Measurements from ENCODE around the gene ITIH5.

ITIH5 gene

DNA sequence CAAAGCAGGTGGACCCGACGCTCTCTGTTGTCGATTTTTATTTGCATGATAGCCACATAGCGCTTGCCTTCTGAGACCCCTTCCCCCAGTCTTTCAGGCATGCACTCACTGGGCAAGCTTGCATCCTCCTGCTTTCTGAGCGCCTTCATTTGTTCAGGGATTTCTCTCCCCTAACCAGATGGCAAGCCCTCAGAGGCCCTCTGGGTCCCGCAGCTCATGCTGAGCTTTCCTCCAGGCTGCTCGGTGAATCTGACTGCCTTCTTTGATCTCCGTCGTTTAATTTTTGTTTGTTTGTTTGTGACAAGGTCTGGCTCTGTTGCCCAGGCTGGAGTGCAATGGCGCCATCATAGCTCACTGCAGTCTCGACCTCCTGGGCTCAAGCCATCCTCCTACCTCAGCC, 58.8 kb downstream of the ITIH5 start:
- TF ChIP-seq, protein P1, sequence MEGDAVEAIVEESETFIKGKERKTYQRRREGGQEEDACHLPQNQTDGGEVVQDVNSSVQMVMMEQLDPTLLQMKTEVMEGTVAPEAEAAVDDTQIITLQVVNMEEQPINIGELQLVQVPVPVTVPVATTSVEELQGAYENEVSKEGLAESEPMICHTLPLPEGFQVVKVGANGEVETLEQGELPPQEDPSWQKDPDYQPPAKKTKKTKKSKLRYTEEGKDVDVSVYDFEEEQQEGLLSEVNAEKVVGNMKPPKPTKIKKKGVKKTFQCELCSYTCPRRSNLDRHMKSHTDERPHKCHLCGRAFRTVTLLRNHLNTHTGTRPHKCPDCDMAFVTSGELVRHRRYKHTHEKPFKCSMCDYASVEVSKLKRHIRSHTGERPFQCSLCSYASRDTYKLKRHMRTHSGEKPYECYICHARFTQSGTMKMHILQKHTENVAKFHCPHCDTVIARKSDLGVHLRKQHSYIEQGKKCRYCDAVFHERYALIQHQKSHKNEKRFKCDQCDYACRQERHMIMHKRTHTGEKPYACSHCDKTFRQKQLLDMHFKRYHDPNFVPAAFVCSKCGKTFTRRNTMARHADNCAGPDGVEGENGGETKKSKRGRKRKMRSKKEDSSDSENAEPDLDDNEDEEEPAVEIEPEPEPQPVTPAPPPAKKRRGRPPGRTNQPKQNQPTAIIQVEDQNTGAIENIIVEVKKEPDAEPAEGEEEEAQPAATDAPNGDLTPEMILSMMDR (IDR thresholded peaks at IDR 0.05; ENCODE audit: borderline replicate concordance, insufficient read depth, low read depth, low read length), result no peak
- no peak overlapping the region for H3K4me3 ChIP-seq (ENCODE audit: low read depth, low read length)

DNA sequence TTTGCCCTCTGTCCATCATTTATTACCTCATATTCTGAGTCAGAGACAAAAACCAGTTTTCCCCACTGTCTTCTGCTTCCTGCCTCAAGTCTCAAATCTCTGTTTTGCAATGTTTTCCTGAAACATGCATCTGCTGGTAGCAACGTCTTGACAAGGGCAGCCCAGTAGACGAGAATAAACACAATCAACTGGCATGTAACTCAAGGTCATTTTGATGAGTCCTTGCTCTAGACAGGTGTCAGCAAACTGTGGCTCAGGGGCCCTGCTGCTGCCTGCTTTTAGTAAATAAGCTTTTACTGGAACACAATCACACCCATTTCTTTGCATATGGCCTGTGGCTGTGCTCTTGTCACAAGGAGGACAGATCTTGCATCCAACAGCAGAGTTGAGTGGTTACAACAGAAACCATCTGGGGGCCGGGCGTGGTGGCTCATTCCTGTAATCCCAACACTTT, 59.8 kb downstream of the ITIH5 start:
- no peak overlapping the region for H3K4me3 ChIP-seq (ENCODE audit: low read depth, low read length)
- TF ChIP-seq, protein P1 (IDR thresholded peaks at IDR 0.05; ENCODE audit: borderline replicate concordance, insufficient read depth, low read depth, low read length), result no peak

GRCh38 chr10:7605565-7606295, 61.0 kb downstream of the ITIH5 start:
- no peak overlapping the region for H3K4me3 ChIP-seq (ENCODE audit: low read depth, low read length)
- TF ChIP-seq, protein P1 (IDR thresholded peaks at IDR 0.05; ENCODE audit: borderline replicate concordance, insufficient read depth, low read depth, low read length), result no peak

DNA sequence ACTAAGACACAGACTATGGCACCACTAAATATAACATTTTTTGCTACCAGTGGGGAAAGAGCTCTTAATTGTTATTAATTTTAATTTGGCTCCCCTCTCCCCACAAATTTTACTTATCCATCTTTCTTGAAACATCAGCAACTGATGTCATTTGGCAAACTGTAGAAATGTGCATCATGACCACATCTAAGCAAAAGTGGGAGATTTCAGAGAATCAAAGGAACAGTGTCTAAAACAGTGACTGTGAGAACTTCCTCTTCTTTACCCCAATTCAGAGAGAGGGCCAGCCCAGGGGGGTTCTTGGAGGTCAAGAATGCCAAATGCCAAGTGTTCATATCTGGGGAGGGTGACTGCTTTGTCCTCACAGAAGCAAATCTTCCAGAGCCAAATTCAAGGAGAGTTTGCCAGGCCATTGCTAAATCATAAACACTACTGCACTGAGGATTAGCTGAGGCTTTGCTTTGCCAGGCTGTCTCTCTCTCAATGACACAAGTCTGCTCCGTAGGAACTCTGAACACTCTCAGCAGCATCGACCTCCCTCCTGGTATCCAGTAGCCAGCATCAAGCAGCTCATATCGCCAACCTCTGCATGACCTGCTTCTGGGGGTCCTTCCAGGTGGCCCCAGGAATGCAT, 65.6 kb downstream of the ITIH5 start:
- TF ChIP-seq, protein P1 (IDR thresholded peaks at IDR 0.05; ENCODE audit: borderline replicate concordance, insufficient read depth, low read depth, low read length), result no peak
- H3K4me3 ChIP-seq (ENCODE audit: low read depth, low read length), result no peak overlapping the region

GRCh38 chr10:7598771-7599170, 68.0 kb downstream of the ITIH5 start:
- TF ChIP-seq, protein P1 (IDR thresholded peaks at IDR 0.05; ENCODE audit: borderline replicate concordance, insufficient read depth, low read depth, low read length), result no peak

GRCh38 chr10:7596356-7596755, 70.4 kb downstream of the ITIH5 start:
- TF ChIP-seq, protein P1 (IDR thresholded peaks at IDR 0.05; ENCODE audit: borderline replicate concordance, insufficient read depth, low read depth, low read length), result no peak
- H3K4me3 ChIP-seq (ENCODE audit: low read depth, low read length), result no peak overlapping the region

More at GRCh38 chr10:7598771-7599170, 68.0 kb downstream of the ITIH5 start:
- H3K4me3 ChIP-seq (ENCODE audit: low read depth, low read length), result no peak overlapping the region

- TF ChIP-seq, protein P1 (IDR thresholded peaks at IDR 0.05; ENCODE audit: borderline replicate concordance, insufficient read depth, low read depth, low read length), result no peak
- no peak overlapping the region for H3K4me3 ChIP-seq (ENCODE audit: low read depth, low read length)
Observed at GRCh38 chr10:7593905-7594304, 72.9 kb downstream of the ITIH5 start.

Measured in GM12875 (cell line).